HEK293T (cell line): ENCODE data around the gene FAM107B.

Source experiments
- BHLHE40 ChIP-seq: fragments of 450-650 bp; IDR thresholded peaks from 2 replicates; pipeline ENCODE4 v1.6.1; 2016; ENCODE audit warnings: mild to moderate bottlenecking, moderate library complexity, borderline replicate concordance
- ELF4 ChIP-seq: fragments of 450-650 bp; IDR thresholded peaks from 2 replicates; pipeline ENCODE4 v1.6.1; 2017; ENCODE audit warnings: antibody characterized with exemption
- NFRKB ChIP-seq: fragments of 450-650 bp; IDR thresholded peaks from 2 replicates; pipeline ENCODE4 v1.6.1; 2016; ENCODE audit warnings: mild to moderate bottlenecking, moderate library complexity

DNA sequence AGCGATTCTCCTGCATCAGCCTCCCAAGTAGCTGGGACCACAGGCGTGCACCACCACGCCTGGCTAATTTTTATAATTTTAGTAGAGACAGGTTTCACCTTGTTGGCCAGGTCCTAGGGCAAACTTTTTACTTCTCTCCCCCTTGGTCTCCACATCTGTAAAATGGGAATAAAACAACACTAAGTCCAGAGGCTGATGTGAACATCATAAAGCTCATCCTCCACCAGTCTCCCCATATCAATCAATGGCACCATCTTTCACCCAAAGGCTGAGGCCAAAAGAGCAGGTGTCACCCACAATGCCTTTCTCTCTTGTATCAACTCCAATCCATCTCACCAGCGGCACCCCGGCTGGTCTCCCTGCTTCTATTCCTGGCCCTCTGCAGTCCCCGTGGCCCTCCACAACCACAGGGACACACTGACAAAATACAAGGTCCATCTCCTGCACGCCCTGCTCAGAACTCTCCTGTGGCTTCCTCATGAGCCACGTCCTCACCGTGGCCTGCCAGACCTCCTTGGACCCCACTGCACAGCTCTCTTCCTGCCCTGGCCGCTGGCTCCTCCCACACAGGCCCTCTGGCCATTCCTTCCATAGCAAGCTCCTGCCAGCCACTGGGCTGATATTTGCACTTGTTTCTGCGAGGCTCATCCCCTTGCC, 179.0 kb downstream of the FAM107B start:
- TF ChIP-seq NFRKB: no peak
- no peak for TF ChIP-seq ELF4
- TF ChIP-seq BHLHE40: no peak
